Panc1 (cell line): Measurements from ENCODE around the gene KRT85. TPM values are rescaled to one million over a fixed set of nuclear protein-coding genes. Genes with fewer than 3 reads are reported as not detected.

Experiments used
- ATAC-seq: fragments of 200-7000 bp; cut with Tn5 transposase; 2 replicates; pipeline ENCODE4 v1.9.1; 2020; ENCODE audit warnings: mild to moderate bottlenecking, moderate library complexity
- BruUV-seq: library from RNA; stranded (reverse); fragments of 400-500 nt; replicated peaks from 2 replicates; lab custom pipeline; 2021; lab: Mats Ljungman, UMichigan
- CTCF ChIA-PET: fragments of 300-600 bp; sonication (Branson Sonifier 250); formaldehyde crosslinking; loops from one replicate; lab custom pipeline; 2022; ENCODE audit warnings: antibody characterized with exemption; lab: Charles Lee
- POLR2A ChIA-PET: fragments of 300-600 bp; sonication (Branson Sonifier 250); formaldehyde crosslinking; loops from one replicate; lab custom pipeline; 2022; ENCODE audit warnings: antibody characterized with exemption; lab: Charles Lee
- DNase-seq: peaks from one replicate; pipeline ENCODE4 v3.0.0-alpha.2; 2010; ENCODE audit warnings: low read depth, low spot score
- H3K27ac ChIP-seq: 2 replicates; pipeline ENCODE4 v1.5.1; 2011; ENCODE audit warnings: mild to moderate bottlenecking, low read length, inconsistent platforms
- H3K27me3 ChIP-seq: fragments of 200-500 bp; sonication (Bioruptor generic); 2 replicates; pipeline ENCODE4 v1.6.0; 2014; ENCODE audit warnings: low read length, inconsistent platforms; ENCODE audit not compliant: control insufficient read depth, insufficient read depth
- H3K36me3 ChIP-seq: fragments of 200-500 bp; sonication (Bioruptor generic); 2 replicates; pipeline ENCODE4 v1.5.1; 2014; ENCODE audit warnings: inconsistent platforms, mild to moderate bottlenecking, low read length, moderate library complexity; ENCODE audit not compliant: control insufficient read depth, insufficient read depth
- H3K4me1 ChIP-seq: 2 replicates; pipeline ENCODE4 v1.5.1; 2011; ENCODE audit warnings: inconsistent platforms, mild to moderate bottlenecking, low read length, moderate library complexity; ENCODE audit not compliant: control insufficient read depth, insufficient read depth
- H3K4me3 ChIP-seq, 2 experiments: 2 replicates each; pipeline ENCODE4 v1.5.1; 2011 to 2012; ENCODE audit warnings: low read depth in 2 of 2, low read length in 2 of 2, mild to moderate bottlenecking in 2 of 2, inconsistent platforms in 1 of 2, moderate library complexity in 1 of 2
- H3K9me3 ChIP-seq: fragments of 200-500 bp; sonication (Bioruptor generic); 2 replicates; pipeline ENCODE4 v1.5.1; 2014; ENCODE audit warnings: low read depth, mild to moderate bottlenecking, inconsistent platforms, low read length, moderate library complexity; ENCODE audit not compliant: control insufficient read depth, insufficient read depth
- POLR2AphosphoS5 ChIP-seq: IDR thresholded peaks from 2 replicates; pipeline ENCODE4 v1.6.1; 2012; ENCODE audit warnings: mild to moderate bottlenecking, low read depth, low read length, moderate library complexity
- SIN3A ChIP-seq: IDR thresholded peaks from 2 replicates; pipeline ENCODE4 v1.6.1; 2012; ENCODE audit warnings: low read depth, mild to moderate bottlenecking, low read length, moderate library complexity, borderline replicate concordance; ENCODE audit not compliant: insufficient read depth
- TCF7L2 ChIP-seq: IDR thresholded peaks from 2 replicates; pipeline ENCODE4 v1.6.1; 2011; ENCODE audit warnings: mild to moderate bottlenecking, low read depth, low read length, inconsistent platforms
- in situ Hi-C: cut with HindIII; loops from 2 replicates; pipeline ENCODE4 v1.10.0; 2016; ENCODE audit warnings: low sequenced_read_pairs, low pct_unique_long_range_greater_than_20kb
- intact Hi-C: fragments of 100-400 bp; cut with micrococcal nuclease; formaldehyde crosslinking; loops from one replicate; pipeline ENCODE4 v1.10.0; 2022; ENCODE audit not compliant: unreplicated experiment
- total RNA-seq: library from RNA; stranded (reverse); gene quantifications from one replicate; pipeline ENCODE4 v1.2.1, GENCODE V29; 2021; ENCODE audit not compliant: unreplicated experiment
- TF ChIP-seq, protein P1 (sequence below): fragments of 450-650 bp; IDR thresholded peaks from 2 replicates; pipeline ENCODE4 v1.5.1; 2017; ENCODE audit warnings: mild to moderate bottlenecking
- TF ChIP-seq, protein P2 (sequence below), 2 experiments: IDR thresholded peaks; 2 replicates each; pipeline ENCODE4 v1.6.1; 2011 to 2012; ENCODE audit warnings: low read depth in 2 of 2, control low read depth in 1 of 2, low read length in 1 of 2, mild to moderate bottlenecking in 1 of 2, moderate library complexity in 1 of 2; ENCODE audit not compliant: insufficient read depth in 1 of 2

The KRT85 gene
- total RNA-seq, 1 experiment from 2014 or later: not detected

DNA sequence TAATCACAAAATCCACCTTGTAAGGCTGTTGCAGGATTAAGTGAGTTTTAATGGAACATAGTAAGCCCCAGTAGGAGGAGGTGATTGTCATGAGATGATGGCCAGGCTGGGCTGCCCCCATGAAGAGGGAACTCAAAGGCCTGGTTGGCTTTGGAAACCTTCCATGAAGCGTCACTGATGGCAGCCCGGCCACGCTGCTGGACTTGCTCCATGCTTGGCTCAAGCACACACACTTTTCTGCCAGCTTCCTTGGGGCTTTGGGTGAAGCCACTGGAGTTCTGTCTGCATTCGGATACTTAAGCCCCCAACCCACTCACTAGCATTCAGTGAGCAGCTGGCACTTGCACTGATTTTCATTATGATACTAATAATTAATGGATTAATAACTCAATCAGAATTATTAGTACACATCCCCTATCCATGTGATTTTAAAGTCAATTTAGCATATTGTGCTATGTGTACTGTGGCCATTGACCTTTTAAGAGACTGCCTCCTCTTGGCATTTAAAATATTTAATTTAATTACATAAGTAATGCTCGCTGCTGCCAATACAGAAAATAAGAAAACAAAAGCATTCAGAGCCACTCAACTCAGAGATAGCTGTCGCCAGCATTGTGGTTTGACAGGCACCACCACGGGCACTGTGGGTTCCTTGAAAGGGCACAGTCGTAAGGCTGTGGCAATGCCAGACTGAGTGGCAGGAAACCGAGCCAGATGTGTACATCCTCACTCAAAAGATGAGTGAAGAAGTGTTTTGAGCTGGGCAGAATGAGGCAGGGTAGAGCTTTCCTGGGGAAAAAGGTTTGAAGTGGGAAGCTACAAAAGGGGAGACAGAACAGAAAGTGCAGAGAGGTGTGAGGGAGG, 15.9 kb downstream of the KRT85 start:
- no TSS peak for BruUV-seq
- Histone ChIP-seq H3K4me3 (no peak overlapping the region), H3K27ac (no peak overlapping the region), H3K4me1 (no peaks in the 10 kb centered on the region), H3K36me3 (no peaks in the 10 kb centered on the region), H3K9me3 (no peaks in the 10 kb centered on the region), H3K27me3 (peaks cover 4% of the 10 kb centered on the region; the same call in 1 of the 2 replicates)
- in situ Hi-C loops: no loop called here
- ChIA-PET CTCF (no interaction called here), POLR2A (no interaction called here)
- ATAC-seq: no peak
- intact Hi-C loops: no loop called here
- TF ChIP-seq, protein P1, sequence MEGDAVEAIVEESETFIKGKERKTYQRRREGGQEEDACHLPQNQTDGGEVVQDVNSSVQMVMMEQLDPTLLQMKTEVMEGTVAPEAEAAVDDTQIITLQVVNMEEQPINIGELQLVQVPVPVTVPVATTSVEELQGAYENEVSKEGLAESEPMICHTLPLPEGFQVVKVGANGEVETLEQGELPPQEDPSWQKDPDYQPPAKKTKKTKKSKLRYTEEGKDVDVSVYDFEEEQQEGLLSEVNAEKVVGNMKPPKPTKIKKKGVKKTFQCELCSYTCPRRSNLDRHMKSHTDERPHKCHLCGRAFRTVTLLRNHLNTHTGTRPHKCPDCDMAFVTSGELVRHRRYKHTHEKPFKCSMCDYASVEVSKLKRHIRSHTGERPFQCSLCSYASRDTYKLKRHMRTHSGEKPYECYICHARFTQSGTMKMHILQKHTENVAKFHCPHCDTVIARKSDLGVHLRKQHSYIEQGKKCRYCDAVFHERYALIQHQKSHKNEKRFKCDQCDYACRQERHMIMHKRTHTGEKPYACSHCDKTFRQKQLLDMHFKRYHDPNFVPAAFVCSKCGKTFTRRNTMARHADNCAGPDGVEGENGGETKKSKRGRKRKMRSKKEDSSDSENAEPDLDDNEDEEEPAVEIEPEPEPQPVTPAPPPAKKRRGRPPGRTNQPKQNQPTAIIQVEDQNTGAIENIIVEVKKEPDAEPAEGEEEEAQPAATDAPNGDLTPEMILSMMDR: no peak
- TF ChIP-seq, protein P2, sequence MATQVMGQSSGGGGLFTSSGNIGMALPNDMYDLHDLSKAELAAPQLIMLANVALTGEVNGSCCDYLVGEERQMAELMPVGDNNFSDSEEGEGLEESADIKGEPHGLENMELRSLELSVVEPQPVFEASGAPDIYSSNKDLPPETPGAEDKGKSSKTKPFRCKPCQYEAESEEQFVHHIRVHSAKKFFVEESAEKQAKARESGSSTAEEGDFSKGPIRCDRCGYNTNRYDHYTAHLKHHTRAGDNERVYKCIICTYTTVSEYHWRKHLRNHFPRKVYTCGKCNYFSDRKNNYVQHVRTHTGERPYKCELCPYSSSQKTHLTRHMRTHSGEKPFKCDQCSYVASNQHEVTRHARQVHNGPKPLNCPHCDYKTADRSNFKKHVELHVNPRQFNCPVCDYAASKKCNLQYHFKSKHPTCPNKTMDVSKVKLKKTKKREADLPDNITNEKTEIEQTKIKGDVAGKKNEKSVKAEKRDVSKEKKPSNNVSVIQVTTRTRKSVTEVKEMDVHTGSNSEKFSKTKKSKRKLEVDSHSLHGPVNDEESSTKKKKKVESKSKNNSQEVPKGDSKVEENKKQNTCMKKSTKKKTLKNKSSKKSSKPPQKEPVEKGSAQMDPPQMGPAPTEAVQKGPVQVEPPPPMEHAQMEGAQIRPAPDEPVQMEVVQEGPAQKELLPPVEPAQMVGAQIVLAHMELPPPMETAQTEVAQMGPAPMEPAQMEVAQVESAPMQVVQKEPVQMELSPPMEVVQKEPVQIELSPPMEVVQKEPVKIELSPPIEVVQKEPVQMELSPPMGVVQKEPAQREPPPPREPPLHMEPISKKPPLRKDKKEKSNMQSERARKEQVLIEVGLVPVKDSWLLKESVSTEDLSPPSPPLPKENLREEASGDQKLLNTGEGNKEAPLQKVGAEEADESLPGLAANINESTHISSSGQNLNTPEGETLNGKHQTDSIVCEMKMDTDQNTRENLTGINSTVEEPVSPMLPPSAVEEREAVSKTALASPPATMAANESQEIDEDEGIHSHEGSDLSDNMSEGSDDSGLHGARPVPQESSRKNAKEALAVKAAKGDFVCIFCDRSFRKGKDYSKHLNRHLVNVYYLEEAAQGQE (IDR thresholded peaks at IDR 0.05; ENCODE audit: insufficient read depth in 1 of 2, low read depth in 2 of 2, low read length in 1 of 2): no peak
- TF ChIP-seq SIN3A (no peak), POLR2AphosphoS5 (no peak), TCF7L2 (no peak)
- no peak for DNase-seq

DNA sequence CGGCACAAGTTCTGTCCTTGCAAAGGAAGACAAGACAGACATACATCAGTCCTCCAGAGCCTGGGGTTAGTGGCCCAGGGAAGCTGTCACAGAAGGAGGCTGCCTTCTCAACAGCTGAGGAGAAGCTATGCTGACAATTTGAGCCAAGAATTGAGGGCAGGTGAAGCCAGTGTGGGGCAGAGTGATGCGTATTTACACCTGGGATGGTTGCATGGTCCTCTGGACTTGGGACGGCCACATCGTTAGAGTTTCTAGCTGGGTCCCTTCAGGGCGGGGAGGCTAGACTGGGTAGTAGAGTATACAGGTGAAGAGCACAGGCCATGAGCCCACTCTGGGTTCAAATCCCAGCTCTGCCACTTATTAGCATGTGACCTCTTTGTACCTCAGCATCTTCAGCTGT, 16.5 kb downstream of the KRT85 start:
- peaks cover 4% of the 10 kb centered on the region; the same call in 1 of the 2 replicates for H3K27me3 ChIP-seq
- ChIA-PET POLR2A (no interaction called here), CTCF (no interaction called here)
- H3K36me3 ChIP-seq: no peaks in the 10 kb centered on the region
- H3K9me3 ChIP-seq: no peaks in the 10 kb centered on the region
- ATAC-seq (no peak), DNase-seq (no peak)
- H3K27ac ChIP-seq: no peak overlapping the region
- in situ Hi-C loops (no loop called here), intact Hi-C loops (no loop called here)
- peaks cover 4% of the 10 kb centered on the region for H3K4me1 ChIP-seq
- no TSS peak for BruUV-seq
- no peak overlapping the region for H3K4me3 ChIP-seq
- TF ChIP-seq TCF7L2 (no peak), SIN3A (no peak), POLR2AphosphoS5 (no peak)
- TF ChIP-seq, protein P2 (IDR thresholded peaks at IDR 0.05; ENCODE audit: insufficient read depth in 1 of 2, low read depth in 2 of 2, low read length in 1 of 2): no peak
